GM23338 (cell line): ENCODE results near the gene SESN2. TPM values are rescaled to one million over a fixed set of nuclear protein-coding genes. Genes with fewer than 3 reads are reported as not detected.

Source experiments
- ATAC-seq: fragments of 200-7000 bp; cut with Tn5 transposase; 3 replicates; pipeline ENCODE4 v1.9.1; 2020
- DNase-seq: peaks from one replicate; pipeline ENCODE4 v3.0.0-alpha.2; 2015; ENCODE audit warnings: low spot score
- H2AFZ ChIP-seq: fragments of 200-600 bp; sonication (generic); 2 replicates; pipeline ENCODE4 v1.8.0; 2016; ENCODE audit warnings: antibody characterized with exemption, mild to moderate bottlenecking, moderate library complexity
- H3F3A ChIP-seq: fragments of 200-600 bp; sonication (generic); replicated peaks from 2 replicates; pipeline ENCODE4 v1.8.0; 2017; ENCODE audit warnings: antibody characterized with exemption, mixed run types, low read depth
- H3K27ac ChIP-seq: fragments of 200-600 bp; sonication (generic); 2 replicates; pipeline ENCODE4 v1.6.1; 2016; ENCODE audit warnings: low read depth
- H3K27me3 ChIP-seq: fragments of 200-600 bp; sonication (generic); 2 replicates; pipeline ENCODE4 v1.8.0; 2016; ENCODE audit warnings: mild to moderate bottlenecking, mixed run types, moderate library complexity; ENCODE audit not compliant: insufficient read depth
- H3K36me3 ChIP-seq: fragments of 200-600 bp; sonication (generic); 2 replicates; pipeline ENCODE4 v1.8.0; 2016; ENCODE audit warnings: mild to moderate bottlenecking; ENCODE audit not compliant: insufficient read depth
- H3K4me1 ChIP-seq: fragments of 200-600 bp; sonication (generic); 2 replicates; pipeline ENCODE4 v1.8.0; 2016; ENCODE audit warnings: mild to moderate bottlenecking, moderate library complexity; ENCODE audit not compliant: insufficient read depth
- H3K4me2 ChIP-seq: fragments of 200-600 bp; sonication (generic); 2 replicates; pipeline ENCODE4 v1.7.1; 2017; ENCODE audit warnings: mixed run types
- H3K4me3 ChIP-seq: fragments of 200-600 bp; sonication (generic); 2 replicates; pipeline ENCODE4 v1.6.1; 2016; ENCODE audit warnings: mixed run types
- H3K79me2 ChIP-seq: fragments of 200-600 bp; sonication (generic); replicated peaks from 2 replicates; pipeline ENCODE4 v1.8.0; 2017; ENCODE audit warnings: mild to moderate bottlenecking; ENCODE audit not compliant: insufficient read depth
- H3K9me2 ChIP-seq: fragments of 200-600 bp; sonication (generic); 2 replicates; pipeline ENCODE4 v1.8.0; 2017; ENCODE audit not compliant: insufficient read depth
- H4K20me1 ChIP-seq: fragments of 200-600 bp; sonication (generic); replicated peaks from 2 replicates; pipeline ENCODE4 v1.8.0; 2017; ENCODE audit warnings: mild to moderate bottlenecking; ENCODE audit not compliant: insufficient read depth
- H3K27ac Mint-ChIP-seq: 2 replicates; pipeline ENCODE4 v1.8.0; 2020; ENCODE audit warnings: inconsistent platforms, mild to moderate bottlenecking, moderate library complexity, mixed read lengths
- H3K27me3 Mint-ChIP-seq: 3 replicates; pipeline ENCODE4 v1.8.0; 2022; ENCODE audit warnings: low read depth, mild to moderate bottlenecking, moderate library complexity, mixed read lengths, inconsistent platforms; ENCODE audit not compliant: insufficient read depth, poor library complexity
- H3K36me3 Mint-ChIP-seq: 3 replicates; pipeline ENCODE4 v1.8.0; 2021; ENCODE audit warnings: low read depth, mild to moderate bottlenecking, inconsistent platforms, moderate library complexity, mixed read lengths
- H3K4me1 Mint-ChIP-seq: 3 replicates; pipeline ENCODE4 v1.8.0; 2020; ENCODE audit warnings: mild to moderate bottlenecking, inconsistent platforms, mixed read lengths
- H3K4me3 Mint-ChIP-seq: 3 replicates; pipeline ENCODE4 v1.8.0; 2021; ENCODE audit warnings: moderate library complexity, mild to moderate bottlenecking, inconsistent platforms, mixed read lengths
- H3K9me3 Mint-ChIP-seq: 3 replicates; pipeline ENCODE4 v1.8.0; 2020; ENCODE audit warnings: moderate library complexity, mild to moderate bottlenecking, inconsistent platforms, mixed read lengths
- CREB1 ChIP-seq: fragments of 250-450 bp; sonication (Bioruptor Pico); IDR thresholded peaks from 2 replicates; pipeline ENCODE4 v1.5.0; 2020; ENCODE audit warnings: low read depth, mild to moderate bottlenecking, moderate library complexity
- CTCF ChIP-seq, 2 experiments: fragments of 200-600 bp in 1 of 2; sonication (generic) in 1 of 2; conservative IDR thresholded peaks; 2 replicates each; pipeline versions ENCODE4 v1.5.1 to v1.6.1; 2016 to 2017; ENCODE audit warnings: antibody characterized with exemption in 2 of 2, low read depth in 2 of 2, mild to moderate bottlenecking in 2 of 2, moderate library complexity in 1 of 2
- ETS1 ChIP-seq: IDR thresholded peaks from 2 replicates; pipeline ENCODE4 v1.6.1; 2016; ENCODE audit warnings: antibody characterized with exemption
- EZH2 ChIP-seq: fragments of 200-600 bp; sonication (generic); IDR thresholded peaks from one replicate; pipeline ENCODE4 v1.8.0; 2017; ENCODE audit warnings: antibody characterized with exemption, mild to moderate bottlenecking, low read depth; ENCODE audit not compliant: unreplicated experiment
- EZH2phosphoT487 ChIP-seq: fragments of 200-600 bp; sonication (generic); IDR thresholded peaks from one replicate; pipeline ENCODE4 v1.8.1; 2018; ENCODE audit warnings: antibody characterized with exemption; ENCODE audit not compliant: unreplicated experiment
- JUNB ChIP-seq: IDR thresholded peaks from one replicate; pipeline ENCODE4 v1.6.1; 2016; ENCODE audit warnings: antibody characterized with exemption; ENCODE audit not compliant: unreplicated experiment
- NANOG ChIP-seq: IDR thresholded peaks from 2 replicates; pipeline ENCODE4 v1.6.1; 2016; ENCODE audit warnings: antibody characterized with exemption, borderline replicate concordance
- POLR2AphosphoS5 ChIP-seq: IDR thresholded peaks from 2 replicates; pipeline ENCODE4 v1.6.1; 2016; ENCODE audit warnings: antibody characterized with exemption, low read depth
- REST ChIP-seq: IDR thresholded peaks from one replicate; pipeline ENCODE4 v1.6.1; 2018; ENCODE audit warnings: antibody characterized with exemption; ENCODE audit not compliant: unreplicated experiment
- STAT1 ChIP-seq: IDR thresholded peaks from one replicate; pipeline ENCODE4 v1.6.1; 2016; ENCODE audit warnings: antibody characterized with exemption; ENCODE audit not compliant: unreplicated experiment
- ZNF114 ChIP-seq: fragments of 250-450 bp; sonication (Bioruptor Pico); IDR thresholded peaks from 2 replicates; pipeline ENCODE4 v1.5.0; 2020; ENCODE audit warnings: mild to moderate bottlenecking, moderate library complexity
- ZNF331 ChIP-seq: fragments of 250-450 bp; sonication (Bioruptor Pico); IDR thresholded peaks from 2 replicates; pipeline ENCODE4 v1.5.0; 2020; ENCODE audit warnings: low read depth, mild to moderate bottlenecking, moderate library complexity
- ZNF462 ChIP-seq: fragments of 250-450 bp; sonication (Bioruptor Pico); IDR thresholded peaks from 2 replicates; pipeline ENCODE4 v1.5.0; 2020; ENCODE audit warnings: mild to moderate bottlenecking, moderate library complexity
- polyA plus RNA-seq: library from polyadenylated mRNA; unstranded; fragments of >200 nt; fragmentation: Nextera tagmentation; extraction: Ambion mirVana; gene quantifications from 2 replicates; pipeline ENCODE4 v1.2.1, GENCODE V29; 2016
- total RNA-seq: library from RNA; depleted of rRNA; stranded (reverse); fragments of >200 nt; shearing (Covaris generic); gene quantifications from 2 replicates; pipeline ENCODE4 v1.2.3, GENCODE V29; 2014

SESN2 gene
- total and polyA plus RNA-seq, 2 experiments from 2014 or later = 22.8 to 52.1 TPM

GRCh38 chr1:28229089-28229488, 30.2 kb upstream of the SESN2 start:
- H2AFZ ChIP-seq = no peak overlapping the region
- H3K9me2 ChIP-seq = no peaks in the 10 kb centered on the region
- peaks cover 10% of the 10 kb centered on the region for H3K27me3 Mint-ChIP-seq
- H3K27me3 ChIP-seq = no peaks in the 10 kb centered on the region
- peaks cover 51% of the 10 kb centered on the region for H3K36me3 Mint-ChIP-seq
- 0 out of 2 replicates have a peak, but pooled peaks cover 7% of the 10 kb centered on the region for H3F3A ChIP-seq
- H3K27ac Mint-ChIP-seq = no peak overlapping the region
- H3K4me1 ChIP-seq = peaks cover 7% of the 10 kb centered on the region; the same call in 1 of the 2 replicates
- ATAC-seq = no peak
- peaks cover 3% of the 10 kb centered on the region; the same call in 2 of the 3 replicates for H3K9me3 Mint-ChIP-seq
- H3K79me2 ChIP-seq = peaks cover 52% of the 10 kb centered on the region
- TF ChIP-seq ZNF114 (CRISPR knock-in tag) (no peak), EZH2 (no peak), CTCF (conservative IDR thresholded peaks at IDR 0.05; ENCODE audit: low read depth in 2 of 2) (no peak), CREB1 (no peak), ETS1 (no peak), REST (no peak), POLR2AphosphoS5 (no peak), EZH2phosphoT487 (no peak), NANOG (no peak), ZNF462 (no peak), ZNF331 (CRISPR knock-in tag) (no peak), JUNB (no peak), STAT1 (no peak)
- peaks cover 4% of the 10 kb centered on the region; the same call in 2 of the 3 replicates for H3K4me1 Mint-ChIP-seq
- H3K36me3 ChIP-seq = peaks cover 44% of the 10 kb centered on the region
- H3K27ac ChIP-seq = no peak overlapping the region
- H3K4me3 ChIP-seq = no peak overlapping the region
- H4K20me1 ChIP-seq = peaks cover 26% of the 10 kb centered on the region
- no peak overlapping the region for H3K4me2 ChIP-seq
- DNase-seq = no peak
- H3K4me3 Mint-ChIP-seq = no peak overlapping the region
